BLaER1 treated with 17β-estradiol and CSF1 and Interleukin-3, amounts not matched to agents 10 nM and 100 nM (cell line): Measurements from ENCODE around the gene TBX4.
A peak's percentile ranks its signal among the peaks of the same experiment; 100 is the strongest.

Source experiments
- H3K27ac ChIP-seq, 11 experiments: shearing (Covaris generic); formaldehyde crosslinking; 2 replicates each; pipeline ENCODE4 v1.8.1; 2022
- H3K27me3 ChIP-seq, 11 experiments: shearing (Covaris generic); formaldehyde crosslinking; 2 replicates each; pipeline ENCODE4 v1.8.1; 2022
- H3K36me3 ChIP-seq, 11 experiments: shearing (Covaris generic); formaldehyde crosslinking; 2 replicates each; pipeline ENCODE4 v1.8.1; 2022
- H3K4me1 ChIP-seq, 10 experiments: shearing (Covaris generic); formaldehyde crosslinking; 2 replicates each; pipeline ENCODE4 v1.8.1; 2022
- H3K4me2 ChIP-seq, 11 experiments: shearing (Covaris generic); formaldehyde crosslinking; 2 replicates each; pipeline ENCODE4 v1.8.1; 2022
- H3K4me3 ChIP-seq, 10 experiments: shearing (Covaris generic); formaldehyde crosslinking; 2 replicates each; pipeline ENCODE4 v1.8.1; 2022
- H3K9ac ChIP-seq, 11 experiments: shearing (Covaris generic); formaldehyde crosslinking; 2 replicates each; pipeline ENCODE4 v1.8.1; 2022
- H3K9me3 ChIP-seq, 11 experiments: shearing (Covaris generic); formaldehyde crosslinking; replicated peaks in 1 of 11; 2 replicates each; pipeline ENCODE4 v1.8.1; 2022
- H4K20me1 ChIP-seq, 11 experiments: shearing (Covaris generic); formaldehyde crosslinking; 2 replicates each; pipeline ENCODE4 v1.8.1; 2022
- Cebpa-rat ChIP-seq, 11 experiments: shearing (Covaris generic); IDR thresholded peaks; 2 replicates each; pipeline ENCODE4 v1.8.1; 2022

The TBX4 gene

GRCh38 chr17:61412143-61412859 is 39.9 kb upstream of the TBX4 start:
- no peak for TF ChIP-seq Cebpa-rat (IDR thresholded peaks at IDR 0.05)
- peaks cover 0 to 5% (median 0%) of the 10 kb centered on the region in 11 experiments; a peak in 2 of 22 replicates for H3K9me3 ChIP-seq
- peak overlapping the region; percentile 86 to 99 (median 96) for H3K4me2 ChIP-seq
- peak overlapping the region in 7 of 11 experiments; percentile 3 to 58 (median 40); a peak in 7 of 22 replicates for H3K27ac ChIP-seq
- H3K4me3 ChIP-seq = peak overlapping the region; percentile 60 to 72 (median 67)
- peaks cover 10 to 52% (median 39%) of the 10 kb centered on the region in 10 experiments for H3K4me1 ChIP-seq
- no peaks in the 10 kb centered on the region for H3K36me3 ChIP-seq
- H3K27me3 ChIP-seq = peaks cover 60 to 79% (median 68%) of the 10 kb centered on the region in 11 experiments
- H4K20me1 ChIP-seq = peaks cover 0 to 43% (median 25%) of the 10 kb centered on the region in 11 experiments; a peak in 16 of 22 replicates
- peak overlapping the region; percentile 49 to 78 (median 72); a peak in 21 of 22 replicates for H3K9ac ChIP-seq

GRCh38 chr17:61412860-61413660 is 39.2 kb upstream of the TBX4 start:
- Histone ChIP-seq H3K27me3 (peaks cover 52 to 72% (median 60%) of the 10 kb centered on the region in 11 experiments), H4K20me1 (peaks cover 0 to 36% (median 18%) of the 10 kb centered on the region in 11 experiments; a peak in 16 of 22 replicates), H3K27ac (peak overlapping the region in 2 of 11 experiments; percentile 18 to 58; a peak in 2 of 22 replicates), H3K4me2 (peak overlapping the region; percentile 86 to 99 (median 96)), H3K9ac (peak overlapping the region; percentile 49 to 78 (median 72); a peak in 21 of 22 replicates), H3K9me3 (peaks cover 0 to 5% (median 0%) of the 10 kb centered on the region in 11 experiments; a peak in 2 of 22 replicates), H3K4me1 (peaks cover 10 to 52% (median 39%) of the 10 kb centered on the region in 10 experiments), H3K36me3 (no peaks in the 10 kb centered on the region), H3K4me3 (peak overlapping the region; percentile 60 to 72 (median 67))
- TF ChIP-seq Cebpa-rat (IDR thresholded peaks at IDR 0.05) = no peak

- H3K4me3 ChIP-seq = no peak overlapping the region
- H3K4me2 ChIP-seq = no peak overlapping the region
- H4K20me1 ChIP-seq = peaks cover 0 to 29% (median 12%) of the 10 kb centered on the region in 11 experiments; a peak in 16 of 22 replicates
- H3K27me3 ChIP-seq = peaks cover 46 to 66% (median 54%) of the 10 kb centered on the region in 11 experiments
- no peak for TF ChIP-seq Cebpa-rat (IDR thresholded peaks at IDR 0.05)
- no peak overlapping the region for H3K27ac ChIP-seq
- H3K4me1 ChIP-seq = peaks cover 10 to 52% (median 39%) of the 10 kb centered on the region in 10 experiments
- H3K9me3 ChIP-seq = peaks cover 0 to 5% (median 0%) of the 10 kb centered on the region in 11 experiments; a peak in 2 of 22 replicates
- no peaks in the 10 kb centered on the region for H3K36me3 ChIP-seq
- H3K9ac ChIP-seq = no peak overlapping the region
These were observed 38.5 kb upstream of the TBX4 start for GRCh38 chr17:61413661-61414126.

- H3K9ac ChIP-seq = no peak overlapping the region
- no peak overlapping the region for H3K4me3 ChIP-seq
- peaks cover 10 to 49% (median 39%) of the 10 kb centered on the region in 10 experiments for H3K4me1 ChIP-seq
- H3K27ac ChIP-seq = no peak overlapping the region
- peaks cover 0 to 25% (median 9%) of the 10 kb centered on the region in 11 experiments; a peak in 15 of 22 replicates for H4K20me1 ChIP-seq
- peaks cover 0 to 5% (median 0%) of the 10 kb centered on the region in 11 experiments; a peak in 2 of 22 replicates for H3K9me3 ChIP-seq
- H3K36me3 ChIP-seq = no peaks in the 10 kb centered on the region
- TF ChIP-seq Cebpa-rat (IDR thresholded peaks at IDR 0.05) = no peak
- no peak overlapping the region for H3K4me2 ChIP-seq
- H3K27me3 ChIP-seq = peaks cover 39 to 59% (median 47%) of the 10 kb centered on the region in 11 experiments
These were observed 37.9 kb upstream of the TBX4 start for GRCh38 chr17:61414141-61414935.

GRCh38 chr17:61414936-61415251 is 37.3 kb upstream of the TBX4 start:
- peaks cover 0 to 24% (median 8%) of the 10 kb centered on the region in 11 experiments; a peak in 15 of 22 replicates for H4K20me1 ChIP-seq
- H3K4me3 ChIP-seq = no peak overlapping the region
- peaks cover 34 to 54% (median 42%) of the 10 kb centered on the region in 11 experiments for H3K27me3 ChIP-seq
- peaks cover 0 to 5% (median 0%) of the 10 kb centered on the region in 11 experiments; a peak in 2 of 22 replicates for H3K9me3 ChIP-seq
- H3K27ac ChIP-seq = no peak overlapping the region
- H3K36me3 ChIP-seq = no peaks in the 10 kb centered on the region
- peaks cover 8 to 48% (median 38%) of the 10 kb centered on the region in 10 experiments for H3K4me1 ChIP-seq
- no peak overlapping the region for H3K4me2 ChIP-seq
- H3K9ac ChIP-seq = no peak overlapping the region
- no peak for TF ChIP-seq Cebpa-rat (IDR thresholded peaks at IDR 0.05)

GRCh38 chr17:61415374-61416210 is 36.6 kb upstream of the TBX4 start:
- peak overlapping the region in 9 of 11 experiments; percentile 3 to 71 (median 55); a peak in 16 of 22 replicates for H3K4me2 ChIP-seq
- TF ChIP-seq Cebpa-rat (IDR thresholded peaks at IDR 0.05) = no peak
- peaks cover 0 to 5% (median 0%) of the 10 kb centered on the region in 11 experiments; a peak in 2 of 22 replicates for H3K9me3 ChIP-seq
- 0 out of 22 replicates have a peak overlapping the region, but pooled peaks of 1 of the 11 experiments have one; percentile 3 for H3K9ac ChIP-seq
- no peaks in the 10 kb centered on the region for H3K36me3 ChIP-seq
- no peak overlapping the region for H3K27ac ChIP-seq
- H4K20me1 ChIP-seq = peaks cover 0 to 17% (median 1%) of the 10 kb centered on the region in 11 experiments; a peak in 13 of 22 replicates
- peaks cover 27 to 47% (median 35%) of the 10 kb centered on the region in 11 experiments for H3K27me3 ChIP-seq
- H3K4me3 ChIP-seq = no peak overlapping the region
- H3K4me1 ChIP-seq = peaks cover 1 to 42% (median 31%) of the 10 kb centered on the region in 10 experiments; a peak in 19 of 20 replicates

- H3K27ac ChIP-seq = no peak overlapping the region
- peak overlapping the region in 9 of 11 experiments; percentile 3 to 71 (median 55); a peak in 17 of 22 replicates for H3K4me2 ChIP-seq
- peaks cover 0 to 16% (median 0%) of the 10 kb centered on the region in 11 experiments; a peak in 3 of 22 replicates for H4K20me1 ChIP-seq
- H3K4me1 ChIP-seq = peaks cover 0 to 39% (median 28%) of the 10 kb centered on the region in 10 experiments; a peak in 19 of 20 replicates
- peaks cover 21 to 41% (median 29%) of the 10 kb centered on the region in 11 experiments for H3K27me3 ChIP-seq
- 0 out of 22 replicates have a peak overlapping the region, but pooled peaks of 1 of the 11 experiments have one; percentile 3 for H3K9ac ChIP-seq
- no peak for TF ChIP-seq Cebpa-rat (IDR thresholded peaks at IDR 0.05)
- H3K9me3 ChIP-seq = peaks cover 0 to 5% (median 0%) of the 10 kb centered on the region in 11 experiments; a peak in 1 of 22 replicates
- H3K36me3 ChIP-seq = no peaks in the 10 kb centered on the region
- H3K4me3 ChIP-seq = no peak overlapping the region
These were observed 36.0 kb upstream of the TBX4 start for GRCh38 chr17:61416211-61416539.
